WTC11 (cell line): ENCODE results near the gene NECTIN4. TPM values are rescaled to one million over a fixed set of nuclear protein-coding genes. Genes with fewer than 3 reads are reported as not detected.

Experiments used
- ATAC-seq: fragments of 200-7000 bp; cut with Tn5 transposase; 2 replicates; pipeline ENCODE4 v1.10.0; 2021; ENCODE audit warnings: mild to moderate bottlenecking, moderate library complexity
- CTCF ChIA-PET: fragments of 300-600 bp; sonication (Branson Sonifier 250); formaldehyde crosslinking; loops from one replicate; lab custom pipeline; 2021; ENCODE audit warnings: antibody characterized with exemption; lab: Charles Lee
- POLR2A ChIA-PET: fragments of 350-600 bp; sonication (Branson Sonifier 250); formaldehyde crosslinking; loops from one replicate; lab custom pipeline; 2021; ENCODE audit warnings: antibody characterized with exemption; lab: Charles Lee
- DNase-seq: peaks from one replicate; pipeline ENCODE4 v3.0.0; 2021; ENCODE audit warnings: low spot score
- H3K27ac Mint-ChIP-seq: 2 replicates; pipeline ENCODE4 v1.8.0; 2021; ENCODE audit warnings: mixed read lengths
- H3K27me3 Mint-ChIP-seq: 2 replicates; pipeline ENCODE4 v1.8.0; 2021; ENCODE audit warnings: low read depth, mild to moderate bottlenecking, moderate library complexity, mixed read lengths
- H3K36me3 Mint-ChIP-seq: 2 replicates; pipeline ENCODE4 v1.8.0; 2021; ENCODE audit warnings: mixed read lengths
- H3K4me1 Mint-ChIP-seq: 2 replicates; pipeline ENCODE4 v1.8.0; 2022; ENCODE audit warnings: mixed read lengths
- H3K4me3 Mint-ChIP-seq: 2 replicates; pipeline ENCODE4 v1.8.0; 2021; ENCODE audit warnings: mild to moderate bottlenecking, moderate library complexity, mixed read lengths
- H3K9me3 Mint-ChIP-seq: 2 replicates; pipeline ENCODE4 v1.8.0; 2021; ENCODE audit warnings: mixed read lengths
- AR ChIP-seq: fragments of 250-450 bp; sonication (Bioruptor Pico); IDR thresholded peaks from 2 replicates; pipeline ENCODE4 v1.9.0; 2021; ENCODE audit warnings: mild to moderate bottlenecking
- ESRRA ChIP-seq: sonication (generic); formaldehyde crosslinking; IDR thresholded peaks from 2 replicates; pipeline ENCODE4 v1.8.1; 2022; ENCODE audit warnings: mild to moderate bottlenecking, missing genetic modification reagents, borderline replicate concordance
- FOXJ3 ChIP-seq: sonication (generic); formaldehyde crosslinking; IDR thresholded peaks from 2 replicates; pipeline ENCODE4 v1.9.0; 2021; ENCODE audit warnings: missing genetic modification reagents, mild to moderate bottlenecking, borderline replicate concordance
- HMGA2 ChIP-seq: fragments of 250-450 bp; sonication (Bioruptor Pico); IDR thresholded peaks from 2 replicates; pipeline ENCODE4 v1.4.0; 2021; ENCODE audit warnings: mild to moderate bottlenecking, moderate library complexity
- KAT7 ChIP-seq: sonication (generic); formaldehyde crosslinking; IDR thresholded peaks from 2 replicates; pipeline ENCODE4 v1.8.1; 2023; ENCODE audit warnings: missing genetic modification reagents, mild to moderate bottlenecking, borderline replicate concordance
- MXD4 ChIP-seq: fragments of 250-450 bp; sonication (Bioruptor Pico); IDR thresholded peaks from 2 replicates; pipeline ENCODE4 v1.8.0; 2021; ENCODE audit warnings: mild to moderate bottlenecking, moderate library complexity, borderline replicate concordance
- NFATC4 ChIP-seq: fragments of 250-450 bp; sonication (Bioruptor Pico); IDR thresholded peaks from 2 replicates; pipeline ENCODE4 v1.9.0; 2021; ENCODE audit warnings: mild to moderate bottlenecking
- NFE2L1 ChIP-seq: sonication (generic); formaldehyde crosslinking; IDR thresholded peaks from 2 replicates; pipeline ENCODE4 v1.8.1; 2023; ENCODE audit warnings: missing genetic modification reagents
- NFYB ChIP-seq: sonication (generic); formaldehyde crosslinking; conservative IDR thresholded peaks from 2 replicates; pipeline ENCODE4 v1.8.0; 2022; ENCODE audit warnings: low read depth, missing genetic modification reagents
- NR3C1 ChIP-seq: sonication (generic); formaldehyde crosslinking; conservative IDR thresholded peaks from 2 replicates; pipeline ENCODE4 v1.8.1; 2023; ENCODE audit warnings: low read depth, mild to moderate bottlenecking, missing genetic modification reagents
- OVOL2 ChIP-seq: fragments of 250-450 bp; sonication (Bioruptor Pico); IDR thresholded peaks from 2 replicates; pipeline ENCODE4 v1.9.0; 2021; ENCODE audit warnings: mild to moderate bottlenecking, borderline replicate concordance
- ZNF219 ChIP-seq: sonication (generic); formaldehyde crosslinking; IDR thresholded peaks from 2 replicates; pipeline ENCODE4 v1.8.0; 2023; ENCODE audit warnings: missing genetic modification reagents, mild to moderate bottlenecking, borderline replicate concordance
- ZNF317 ChIP-seq: sonication (generic); formaldehyde crosslinking; IDR thresholded peaks from 2 replicates; pipeline ENCODE4 v1.8.1; 2023; ENCODE audit warnings: low read depth, mild to moderate bottlenecking, moderate library complexity, missing genetic modification reagents, borderline replicate concordance
- ZNF416 ChIP-seq: fragments of 250-450 bp; sonication (Bioruptor Pico); IDR thresholded peaks from 2 replicates; pipeline ENCODE4 v1.9.0; 2021; ENCODE audit warnings: mild to moderate bottlenecking, inconsistent platforms
- ZNF423 ChIP-seq: fragments of 250-450 bp; sonication (Bioruptor Pico); IDR thresholded peaks from 2 replicates; pipeline ENCODE4 v2.1.2; 2022; ENCODE audit warnings: mild to moderate bottlenecking, moderate library complexity
- ZNF671 ChIP-seq: fragments of 250-450 bp; sonication (Bioruptor Pico); IDR thresholded peaks from 2 replicates; pipeline ENCODE4 v1.8.0; 2021; ENCODE audit warnings: mild to moderate bottlenecking
- total RNA-seq: library from RNA; stranded (reverse); gene quantifications from 3 replicates; pipeline ENCODE4 v1.2.3, GENCODE V29; 2021
- TF ChIP-seq, protein P1 (sequence below): sonication (generic); formaldehyde crosslinking; IDR thresholded peaks from 2 replicates; pipeline ENCODE4 v1.8.1; 2022; ENCODE audit warnings: mild to moderate bottlenecking, moderate library complexity, missing genetic modification reagents
- TF ChIP-seq, protein P2 (sequence below): sonication (generic); formaldehyde crosslinking; IDR thresholded peaks from 2 replicates; pipeline ENCODE4 v1.8.1; 2023; ENCODE audit warnings: mild to moderate bottlenecking, missing genetic modification reagents
- TF ChIP-seq, protein P3 (sequence below): fragments of 200-600 bp; IDR thresholded peaks from 2 replicates; pipeline ENCODE4 v1.8.0; 2022; ENCODE audit warnings: antibody characterized with exemption
- TF ChIP-seq, protein P4 (sequence below): sonication (generic); formaldehyde crosslinking; IDR thresholded peaks from 2 replicates; pipeline ENCODE4 v1.8.1; 2022; ENCODE audit warnings: missing genetic modification reagents, borderline replicate concordance

NECTIN4 gene
- total RNA-seq, 1 experiment from 2014 or later = 1.7 TPM

DNA sequence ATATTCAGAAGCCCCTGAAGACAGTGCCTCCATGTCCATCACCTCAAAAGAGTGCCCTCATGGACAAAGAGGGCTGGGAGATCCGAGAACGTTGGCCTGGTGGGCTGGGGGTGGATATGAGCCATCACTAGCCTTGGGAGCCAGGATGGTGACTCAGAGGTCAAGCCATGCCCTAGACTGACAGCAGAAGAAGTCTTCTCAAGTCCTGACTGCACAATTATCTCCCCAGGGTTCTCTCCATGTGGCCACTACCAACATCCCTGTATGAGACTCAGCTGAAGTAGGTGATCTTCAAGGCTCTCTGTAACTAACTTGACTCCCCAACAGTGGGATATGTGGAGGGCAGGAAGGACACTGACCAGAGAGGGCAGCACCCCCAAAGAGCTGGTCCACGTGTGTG is 36.5 kb downstream of the NECTIN4 start (continued):
- TF ChIP-seq, protein P1, sequence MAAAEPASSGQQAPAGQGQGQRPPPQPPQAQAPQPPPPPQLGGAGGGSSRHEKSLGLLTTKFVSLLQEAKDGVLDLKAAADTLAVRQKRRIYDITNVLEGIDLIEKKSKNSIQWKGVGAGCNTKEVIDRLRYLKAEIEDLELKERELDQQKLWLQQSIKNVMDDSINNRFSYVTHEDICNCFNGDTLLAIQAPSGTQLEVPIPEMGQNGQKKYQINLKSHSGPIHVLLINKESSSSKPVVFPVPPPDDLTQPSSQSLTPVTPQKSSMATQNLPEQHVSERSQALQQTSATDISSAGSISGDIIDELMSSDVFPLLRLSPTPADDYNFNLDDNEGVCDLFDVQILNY (CRISPR knock-in tag) = no peak
- TF ChIP-seq NFATC4 (CRISPR knock-in tag) = no peak
- TF ChIP-seq ZNF416 (CRISPR knock-in tag) = no peak
- no peak for TF ChIP-seq FOXJ3 (CRISPR knock-in tag)
- TF ChIP-seq MXD4 (CRISPR knock-in tag) = no peak
- no peak for TF ChIP-seq AR (CRISPR knock-in tag)
- TF ChIP-seq, protein P2, sequence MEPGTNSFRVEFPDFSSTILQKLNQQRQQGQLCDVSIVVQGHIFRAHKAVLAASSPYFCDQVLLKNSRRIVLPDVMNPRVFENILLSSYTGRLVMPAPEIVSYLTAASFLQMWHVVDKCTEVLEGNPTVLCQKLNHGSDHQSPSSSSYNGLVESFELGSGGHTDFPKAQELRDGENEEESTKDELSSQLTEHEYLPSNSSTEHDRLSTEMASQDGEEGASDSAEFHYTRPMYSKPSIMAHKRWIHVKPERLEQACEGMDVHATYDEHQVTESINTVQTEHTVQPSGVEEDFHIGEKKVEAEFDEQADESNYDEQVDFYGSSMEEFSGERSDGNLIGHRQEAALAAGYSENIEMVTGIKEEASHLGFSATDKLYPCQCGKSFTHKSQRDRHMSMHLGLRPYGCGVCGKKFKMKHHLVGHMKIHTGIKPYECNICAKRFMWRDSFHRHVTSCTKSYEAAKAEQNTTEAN (CRISPR knock-in tag) = no peak

DNA sequence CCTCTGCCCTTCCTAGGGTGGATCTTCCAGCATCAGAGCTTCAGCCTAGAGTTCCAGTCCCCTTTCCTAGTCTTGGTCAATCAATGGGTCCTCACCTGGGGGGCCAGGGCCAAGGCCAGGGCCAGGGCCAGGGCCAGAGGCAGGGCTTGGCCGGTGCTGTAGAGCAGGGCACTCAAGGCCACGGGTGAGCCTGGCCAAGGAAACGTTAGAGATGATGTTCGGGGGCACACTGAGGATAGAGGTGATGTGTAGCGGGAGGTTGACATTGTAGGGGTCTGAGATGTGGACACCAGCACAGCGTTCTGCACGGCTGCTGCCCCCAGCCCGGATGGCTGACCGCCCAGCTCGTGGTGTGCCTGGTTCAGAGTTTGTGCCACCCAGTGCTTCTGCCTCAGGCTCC is 38.1 kb downstream of the NECTIN4 start:
- Mint-ChIP-seq H3K4me3 (no peak overlapping the region), H3K27ac (no peak overlapping the region), H3K36me3 (peaks cover 18% of the 10 kb centered on the region), H3K4me1 (peaks cover 5% of the 10 kb centered on the region), H3K9me3 (peaks cover 26% of the 10 kb centered on the region), H3K27me3 (peaks cover 45% of the 10 kb centered on the region)
- TF ChIP-seq OVOL2 (CRISPR knock-in tag) = no peak
- no peak for TF ChIP-seq KAT7
- TF ChIP-seq NFE2L1 = no peak
- TF ChIP-seq ZNF423 (CRISPR knock-in tag) = no peak
- no peak for TF ChIP-seq AR (CRISPR knock-in tag)
- TF ChIP-seq, protein P3, sequence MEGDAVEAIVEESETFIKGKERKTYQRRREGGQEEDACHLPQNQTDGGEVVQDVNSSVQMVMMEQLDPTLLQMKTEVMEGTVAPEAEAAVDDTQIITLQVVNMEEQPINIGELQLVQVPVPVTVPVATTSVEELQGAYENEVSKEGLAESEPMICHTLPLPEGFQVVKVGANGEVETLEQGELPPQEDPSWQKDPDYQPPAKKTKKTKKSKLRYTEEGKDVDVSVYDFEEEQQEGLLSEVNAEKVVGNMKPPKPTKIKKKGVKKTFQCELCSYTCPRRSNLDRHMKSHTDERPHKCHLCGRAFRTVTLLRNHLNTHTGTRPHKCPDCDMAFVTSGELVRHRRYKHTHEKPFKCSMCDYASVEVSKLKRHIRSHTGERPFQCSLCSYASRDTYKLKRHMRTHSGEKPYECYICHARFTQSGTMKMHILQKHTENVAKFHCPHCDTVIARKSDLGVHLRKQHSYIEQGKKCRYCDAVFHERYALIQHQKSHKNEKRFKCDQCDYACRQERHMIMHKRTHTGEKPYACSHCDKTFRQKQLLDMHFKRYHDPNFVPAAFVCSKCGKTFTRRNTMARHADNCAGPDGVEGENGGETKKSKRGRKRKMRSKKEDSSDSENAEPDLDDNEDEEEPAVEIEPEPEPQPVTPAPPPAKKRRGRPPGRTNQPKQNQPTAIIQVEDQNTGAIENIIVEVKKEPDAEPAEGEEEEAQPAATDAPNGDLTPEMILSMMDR = no peak
- TF ChIP-seq ZNF317 = no peak
- no peak for TF ChIP-seq NR3C1
- no peak for TF ChIP-seq ESRRA (CRISPR knock-in tag)
- TF ChIP-seq ZNF219 = no peak
- TF ChIP-seq, protein P4, sequence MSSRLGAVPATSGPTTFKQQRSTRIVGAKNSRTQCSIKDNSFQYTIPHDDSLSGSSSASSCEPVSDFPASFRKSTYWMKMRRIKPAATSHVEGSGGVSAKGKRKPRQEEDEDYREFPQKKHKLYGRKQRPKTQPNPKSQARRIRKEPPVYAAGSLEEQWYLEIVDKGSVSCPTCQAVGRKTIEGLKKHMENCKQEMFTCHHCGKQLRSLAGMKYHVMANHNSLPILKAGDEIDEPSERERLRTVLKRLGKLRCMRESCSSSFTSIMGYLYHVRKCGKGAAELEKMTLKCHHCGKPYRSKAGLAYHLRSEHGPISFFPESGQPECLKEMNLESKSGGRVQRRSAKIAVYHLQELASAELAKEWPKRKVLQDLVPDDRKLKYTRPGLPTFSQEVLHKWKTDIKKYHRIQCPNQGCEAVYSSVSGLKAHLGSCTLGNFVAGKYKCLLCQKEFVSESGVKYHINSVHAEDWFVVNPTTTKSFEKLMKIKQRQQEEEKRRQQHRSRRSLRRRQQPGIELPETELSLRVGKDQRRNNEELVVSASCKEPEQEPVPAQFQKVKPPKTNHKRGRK (CRISPR knock-in tag) = no peak
- no peak for TF ChIP-seq NFYB (CRISPR knock-in tag)
- TF ChIP-seq ZNF671 = no peak
- TF ChIP-seq HMGA2 (CRISPR knock-in tag) = no peak
- ChIA-PET CTCF (interaction anchor here (0.6 kb wide), 1 partner anchor 12 kb away, joined by 8 read pairs; no protein-coding TSS in a partner anchor), POLR2A (no interaction called here)
- no peak for ATAC-seq
- no peak for DNase-seq
